ENCODE measurements around the gene SCAPER.

DNA sequence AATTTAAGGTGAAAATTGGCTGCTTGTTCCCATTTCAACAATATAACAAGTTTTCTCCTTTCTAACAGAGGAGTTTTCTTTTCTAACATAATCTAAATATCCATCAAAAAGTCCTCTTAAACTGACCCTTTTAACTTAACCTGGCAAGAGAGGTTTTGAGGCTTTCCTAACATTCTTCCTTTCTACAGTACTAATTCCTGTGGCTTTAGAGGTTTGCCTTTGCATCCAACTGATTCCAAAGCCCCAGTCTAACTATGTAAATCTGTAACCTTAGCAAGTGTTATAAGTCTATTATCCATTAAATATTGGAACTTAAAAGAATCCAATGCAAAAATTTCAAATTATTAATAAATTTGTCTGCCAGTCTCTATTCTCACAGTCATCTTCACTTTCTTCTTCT is 434.4 kb downstream of the SCAPER start:
- TF ChIP-seq CTCF (IDR thresholded peaks at IDR 0.05; ENCODE audit: low read depth, low read length) = no peak
- TF ChIP-seq EZH2phosphoT487 (IDR thresholded peaks at IDR 0.05; ENCODE audit: low read depth) = no peak

Data from OCI-LY3 (cell line).